DND-41 (cell line): ENCODE data around the gene TNRC6A.
"Not testable (repeated sequence)": the region's sequence is repeated elsewhere in the genome, so short reads cannot be mapped to it uniquely, and the experiment has no call there.

ENCODE experiments used
- ATAC-seq: fragments of 200-7000 bp; cut with Tn5 transposase; 3 replicates; pipeline ENCODE4 v1.9.1; 2021; ENCODE audit warnings: low read depth; ENCODE audit not compliant: insufficient read depth
- DNase-seq: peaks from one replicate; pipeline ENCODE4 v3.0.0-alpha.2; 2020
- H2AFZ ChIP-seq: 2 replicates; pipeline ENCODE4 v1.6.0; 2012; ENCODE audit warnings: low read depth, low read length
- H3K27ac ChIP-seq: 2 replicates; pipeline ENCODE4 v1.5.1; 2012; ENCODE audit warnings: low read length, inconsistent platforms
- H3K27me3 ChIP-seq: fragments of 200-600 bp; sonication (generic); 2 replicates; pipeline ENCODE4 v1.6.0; 2012; ENCODE audit warnings: low read length, mild to moderate bottlenecking, inconsistent platforms; ENCODE audit not compliant: insufficient read depth, poor library complexity
- H3K36me3 ChIP-seq: 2 replicates; pipeline ENCODE4 v1.5.1; 2012; ENCODE audit warnings: low read length, inconsistent platforms; ENCODE audit not compliant: insufficient read depth
- H3K4me1 ChIP-seq: 2 replicates; pipeline ENCODE4 v1.5.1; 2012; ENCODE audit warnings: mild to moderate bottlenecking, low read length; ENCODE audit not compliant: insufficient read depth
- H3K4me2 ChIP-seq: 2 replicates; pipeline ENCODE4 v1.6.0; 2012; ENCODE audit warnings: mild to moderate bottlenecking, moderate library complexity, low read length, inconsistent platforms; ENCODE audit not compliant: insufficient read depth
- H3K4me3 ChIP-seq, 2 experiments: fragments of 200-600 bp in 1 of 2; shearing (Covaris generic) in 1 of 2; 2 replicates each; pipeline ENCODE4 v1.5.1; 2012 to 2016; ENCODE audit warnings: inconsistent platforms in 2 of 2, low read length in 2 of 2, mild to moderate bottlenecking in 2 of 2, low read depth in 1 of 2, moderate library complexity in 1 of 2
- H3K79me2 ChIP-seq: 2 replicates; pipeline ENCODE4 v1.6.0; 2012; ENCODE audit warnings: low read length, inconsistent platforms; ENCODE audit not compliant: insufficient read depth
- H3K9ac ChIP-seq: 2 replicates; pipeline ENCODE4 v1.6.0; 2012; ENCODE audit warnings: low read depth, mild to moderate bottlenecking, inconsistent platforms, low read length, moderate library complexity
- H3K9me3 ChIP-seq: 2 replicates; pipeline ENCODE4 v1.5.1; 2012; ENCODE audit warnings: low read length, moderate library complexity, mild to moderate bottlenecking, inconsistent platforms; ENCODE audit not compliant: insufficient read depth, severe bottlenecking
- H4K20me1 ChIP-seq: 2 replicates; pipeline ENCODE4 v1.6.0; 2012; ENCODE audit warnings: low read length; ENCODE audit not compliant: insufficient read depth
- EZH2 ChIP-seq: IDR thresholded peaks from 3 replicates; pipeline ENCODE4 v1.6.1; 2012; ENCODE audit warnings: borderline replicate concordance, low read depth, mild to moderate bottlenecking, moderate library complexity, low read length, inconsistent platforms; ENCODE audit not compliant: severe bottlenecking
- TF ChIP-seq, protein P1 (sequence below): IDR thresholded peaks from 2 replicates; pipeline ENCODE4 v1.5.1; 2012; ENCODE audit warnings: borderline replicate concordance, low read length, moderate library complexity, mild to moderate bottlenecking; ENCODE audit not compliant: poor library complexity, severe bottlenecking; ENCODE audit errors: extremely low read depth

Gene TNRC6A

GRCh38 chr16:24700549-24701392, 28.7 kb upstream of the TNRC6A start:
- TF ChIP-seq EZH2 = no peak
- TF ChIP-seq, protein P1, sequence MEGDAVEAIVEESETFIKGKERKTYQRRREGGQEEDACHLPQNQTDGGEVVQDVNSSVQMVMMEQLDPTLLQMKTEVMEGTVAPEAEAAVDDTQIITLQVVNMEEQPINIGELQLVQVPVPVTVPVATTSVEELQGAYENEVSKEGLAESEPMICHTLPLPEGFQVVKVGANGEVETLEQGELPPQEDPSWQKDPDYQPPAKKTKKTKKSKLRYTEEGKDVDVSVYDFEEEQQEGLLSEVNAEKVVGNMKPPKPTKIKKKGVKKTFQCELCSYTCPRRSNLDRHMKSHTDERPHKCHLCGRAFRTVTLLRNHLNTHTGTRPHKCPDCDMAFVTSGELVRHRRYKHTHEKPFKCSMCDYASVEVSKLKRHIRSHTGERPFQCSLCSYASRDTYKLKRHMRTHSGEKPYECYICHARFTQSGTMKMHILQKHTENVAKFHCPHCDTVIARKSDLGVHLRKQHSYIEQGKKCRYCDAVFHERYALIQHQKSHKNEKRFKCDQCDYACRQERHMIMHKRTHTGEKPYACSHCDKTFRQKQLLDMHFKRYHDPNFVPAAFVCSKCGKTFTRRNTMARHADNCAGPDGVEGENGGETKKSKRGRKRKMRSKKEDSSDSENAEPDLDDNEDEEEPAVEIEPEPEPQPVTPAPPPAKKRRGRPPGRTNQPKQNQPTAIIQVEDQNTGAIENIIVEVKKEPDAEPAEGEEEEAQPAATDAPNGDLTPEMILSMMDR = no peak
- H3K79me2 ChIP-seq = no peaks in the 10 kb centered on the region
- ATAC-seq (no peak), DNase-seq (no peak)
- H3K4me3 ChIP-seq = no peak overlapping the region
- no peak overlapping the region for H2AFZ ChIP-seq
- H3K27me3 ChIP-seq = no peaks in the 10 kb centered on the region
- H3K9me3 ChIP-seq = no peaks in the 10 kb centered on the region
- H3K36me3 ChIP-seq = no peaks in the 10 kb centered on the region
- no peak overlapping the region for H3K27ac ChIP-seq
- H3K9ac ChIP-seq = no peak overlapping the region
- H3K4me2 ChIP-seq = no peak overlapping the region
- H4K20me1 ChIP-seq = no peaks in the 10 kb centered on the region
- no peaks in the 10 kb centered on the region for H3K4me1 ChIP-seq

- Histone ChIP-seq H3K9me3 (no peaks in the 10 kb centered on the region), H2AFZ (no peak overlapping the region), H3K27ac (no peak overlapping the region), H3K27me3 (no peaks in the 10 kb centered on the region), H3K4me1 (no peaks in the 10 kb centered on the region), H3K79me2 (no peaks in the 10 kb centered on the region), H3K9ac (no peak overlapping the region), H3K4me3 (no peak overlapping the region), H4K20me1 (no peaks in the 10 kb centered on the region), H3K4me2 (no peak overlapping the region), H3K36me3 (no peaks in the 10 kb centered on the region)
- TF ChIP-seq, protein P1 = no peak
- ATAC-seq = no peak
- no peak for DNase-seq
Observed at GRCh38 chr16:24701521-24701951, 27.9 kb upstream of the TNRC6A start.

- not testable (repeated sequence) for H3K4me2 ChIP-seq, H3K27ac ChIP-seq, H3K9ac ChIP-seq, H3K27me3 ChIP-seq, H3K9me3 ChIP-seq, H2AFZ ChIP-seq, H3K4me1 ChIP-seq, H3K36me3 ChIP-seq, ATAC-seq, H3K79me2 ChIP-seq, H3K4me3 ChIP-seq, DNase-seq, H4K20me1 ChIP-seq
Observed at GRCh38 chr16:24707760-24708159, 21.7 kb upstream of the TNRC6A start.

GRCh38 chr16:24713379-24713778, 16.1 kb upstream of the TNRC6A start:
- H3K27ac ChIP-seq = no peak overlapping the region
- TF ChIP-seq, protein P1 = no peak
- TF ChIP-seq EZH2 = no peak
- H3K4me1 ChIP-seq = no peaks in the 10 kb centered on the region
- DNase-seq (no peak), ATAC-seq (no peak)
- no peaks in the 10 kb centered on the region for H3K27me3 ChIP-seq
- no peaks in the 10 kb centered on the region for H3K36me3 ChIP-seq
- H3K4me2 ChIP-seq = no peak overlapping the region
- H3K9me3 ChIP-seq = no peaks in the 10 kb centered on the region
- no peaks in the 10 kb centered on the region for H4K20me1 ChIP-seq
- H3K79me2 ChIP-seq = no peaks in the 10 kb centered on the region
- no peak overlapping the region for H2AFZ ChIP-seq
- no peak overlapping the region for H3K9ac ChIP-seq
- no peak overlapping the region for H3K4me3 ChIP-seq
